Fibroblast of upper back skin (primary cell): ENCODE measurements around the gene KLHL21.
A peak's percentile ranks its signal among the peaks of the same experiment; 100 is the strongest.
"Not testable (repeated sequence)": the region's sequence is repeated elsewhere in the genome, so short reads cannot be mapped to it uniquely, and the experiment has no call there.

ENCODE experiments used
- DNase-seq: peaks from one replicate; pipeline ENCODE4 v3.0.0-alpha.2; 2013

The KLHL21 gene

DNA sequence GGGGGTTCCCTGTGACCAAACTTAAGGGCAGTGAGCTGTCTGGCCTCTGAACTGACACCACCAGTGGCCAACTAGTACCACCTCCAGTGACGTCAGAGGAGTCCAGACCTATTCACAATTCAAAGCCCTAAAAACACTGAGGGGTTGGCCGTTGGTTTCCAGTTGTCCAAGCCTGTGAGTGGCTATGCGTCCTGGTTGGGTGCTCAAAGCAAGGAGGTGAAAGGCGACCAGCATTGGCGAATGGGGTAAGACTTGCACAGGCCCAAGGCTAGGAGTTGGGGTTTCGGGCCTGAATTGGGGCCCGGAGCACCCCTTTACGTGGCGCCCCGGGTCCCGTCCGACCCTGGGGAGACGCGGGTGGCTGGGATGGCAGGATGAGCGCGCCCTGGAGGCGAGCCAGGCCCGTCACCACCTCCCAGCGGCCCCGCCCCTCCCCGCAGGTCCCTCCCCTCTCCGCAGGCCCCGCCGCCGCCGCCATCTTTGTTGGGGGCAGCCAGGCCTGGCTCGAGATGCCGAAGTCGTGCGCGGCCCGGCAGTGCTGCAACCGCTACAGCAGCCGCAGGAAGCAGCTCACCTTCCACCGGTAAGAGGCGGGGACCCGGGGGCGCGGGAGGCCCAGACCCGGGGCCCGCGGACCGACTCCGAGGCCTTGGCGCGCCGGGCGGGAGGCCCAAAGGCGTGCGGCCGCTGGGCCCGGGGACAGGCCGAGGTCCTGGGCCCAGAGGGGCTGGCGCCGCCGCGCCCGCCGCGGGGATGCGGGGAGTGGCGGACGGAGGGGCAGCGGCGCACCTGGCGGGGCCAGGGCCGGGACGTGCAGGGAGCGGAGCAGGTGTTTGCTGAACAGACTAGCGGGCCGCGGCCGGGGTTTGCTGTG, 22.3 kb upstream of the KLHL21 start, which contains the start of gene THAP3:
Gene THAP3, plus strand, starts transcription at position 159 of the 874 bp plus-strand sequence. Its CDS starts 351 bp downstream, at position 510.
- DNase-seq = peak; percentile 81

DNA sequence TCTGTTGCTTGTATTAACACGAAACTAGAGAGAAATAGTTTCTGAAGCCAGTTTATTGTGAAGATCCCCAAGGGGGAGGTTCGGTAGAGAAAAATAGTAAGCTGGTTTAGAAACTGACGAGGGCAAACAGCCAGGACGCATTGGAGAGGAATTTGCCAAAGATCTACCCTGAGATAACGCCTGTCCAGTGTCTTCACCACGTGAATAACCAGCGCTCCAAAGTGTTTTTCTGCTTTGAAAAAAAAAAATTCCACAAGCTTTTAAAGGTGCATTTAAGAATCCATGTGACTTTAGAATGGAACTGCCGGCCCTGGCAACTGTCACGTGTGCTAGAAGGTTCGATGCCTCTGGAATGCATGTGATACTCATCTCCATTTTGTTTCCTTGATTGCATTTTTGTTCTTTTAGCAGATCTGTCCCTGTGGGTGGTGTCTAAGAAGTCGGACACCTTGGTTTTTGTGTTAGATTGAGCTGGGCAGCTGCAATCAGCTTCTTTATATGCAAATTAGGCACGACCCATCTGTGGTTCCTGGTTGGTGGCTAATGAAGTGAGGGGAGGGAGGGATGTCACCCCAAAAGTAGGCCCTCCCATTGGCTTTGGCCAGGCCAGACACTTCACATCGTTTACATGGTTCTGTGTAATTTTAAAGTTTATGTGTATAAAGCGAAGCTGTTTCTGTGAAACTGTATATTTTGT, 20.7 kb upstream of the KLHL21 start:
- DNase-seq = no peak

DNA sequence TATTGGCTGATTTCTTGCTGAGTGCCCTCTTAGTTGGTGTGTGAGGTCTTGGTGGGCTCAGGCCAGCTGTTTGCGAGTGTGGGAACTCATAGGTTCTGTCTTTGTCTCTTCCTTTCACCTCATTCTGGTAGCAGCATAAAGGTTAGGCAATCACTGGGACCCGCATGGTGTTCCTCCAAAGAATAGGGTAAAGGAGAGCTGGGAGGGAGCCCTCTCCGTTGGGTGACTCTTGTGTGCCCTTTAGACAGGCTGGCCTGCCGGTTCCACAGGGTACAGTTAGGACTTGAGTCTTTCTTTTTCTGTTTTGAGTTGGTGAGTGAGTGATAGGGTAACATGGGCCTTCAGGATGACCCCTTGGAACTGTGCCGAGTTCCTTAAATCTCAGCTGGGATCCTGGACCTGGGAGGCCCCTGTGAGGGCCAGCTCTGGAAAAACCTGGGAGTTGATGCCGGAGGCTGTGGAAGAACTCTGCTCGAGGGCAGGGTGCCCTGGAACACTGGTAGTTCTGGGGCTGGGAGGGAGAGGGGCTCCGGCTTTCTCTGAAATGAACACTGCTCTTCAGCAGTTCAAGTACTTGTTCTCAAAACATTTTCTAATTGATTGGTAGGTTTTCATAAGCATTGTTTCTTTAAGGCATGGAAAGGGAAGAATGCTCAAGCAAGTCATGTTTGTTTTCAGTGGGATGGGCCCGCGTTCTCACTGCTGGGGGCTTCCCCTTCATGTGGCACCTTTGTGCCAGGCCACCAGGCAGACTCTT, 19.9 kb upstream of the KLHL21 start:
- no peak for DNase-seq

DNA sequence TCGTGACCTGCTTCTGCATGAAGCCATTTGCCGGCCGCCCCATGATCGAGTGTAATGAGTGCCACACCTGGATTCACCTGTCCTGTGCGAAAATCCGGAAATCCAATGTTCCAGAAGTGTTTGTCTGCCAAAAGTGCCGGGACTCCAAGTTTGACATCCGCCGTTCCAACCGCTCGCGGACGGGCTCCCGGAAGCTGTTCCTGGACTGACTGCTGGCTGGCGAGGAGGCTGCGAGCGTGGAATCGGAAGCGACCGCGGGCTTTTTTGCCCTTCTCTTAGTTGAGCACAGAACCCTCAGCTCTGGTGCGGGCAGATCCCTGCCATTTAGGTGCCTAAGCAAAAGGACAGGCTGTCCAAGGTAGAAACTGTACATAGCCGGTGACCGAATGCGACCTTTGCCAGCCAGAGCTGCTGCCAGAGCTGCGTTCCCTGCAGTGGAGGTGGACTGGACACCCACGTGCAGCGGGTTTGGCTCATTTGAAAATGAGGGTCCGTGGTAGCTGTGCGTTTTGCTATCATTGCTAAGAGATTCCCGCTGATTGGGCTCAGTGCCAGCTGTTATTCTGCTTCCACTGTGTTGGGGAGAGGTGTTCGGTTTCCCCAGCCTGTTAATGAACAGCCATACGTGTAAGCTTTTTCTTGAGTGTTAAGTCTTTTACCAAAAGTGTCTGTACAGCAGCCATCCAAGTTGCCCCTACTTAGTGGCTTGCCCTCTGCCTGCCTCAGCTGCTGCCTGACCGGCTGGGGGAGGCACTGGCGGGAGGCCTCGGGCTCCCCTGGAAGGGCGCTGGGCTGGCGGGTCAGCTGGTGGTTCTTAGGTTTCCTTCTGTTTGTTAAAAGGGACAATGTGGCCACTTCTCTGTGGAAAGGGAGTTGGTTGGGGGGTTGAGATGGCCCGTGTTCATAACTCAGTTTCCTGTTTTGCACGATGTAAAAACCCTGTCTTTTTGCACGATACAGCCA, 19.0 kb upstream of the KLHL21 start:
- DNase-seq = no peak

DNA sequence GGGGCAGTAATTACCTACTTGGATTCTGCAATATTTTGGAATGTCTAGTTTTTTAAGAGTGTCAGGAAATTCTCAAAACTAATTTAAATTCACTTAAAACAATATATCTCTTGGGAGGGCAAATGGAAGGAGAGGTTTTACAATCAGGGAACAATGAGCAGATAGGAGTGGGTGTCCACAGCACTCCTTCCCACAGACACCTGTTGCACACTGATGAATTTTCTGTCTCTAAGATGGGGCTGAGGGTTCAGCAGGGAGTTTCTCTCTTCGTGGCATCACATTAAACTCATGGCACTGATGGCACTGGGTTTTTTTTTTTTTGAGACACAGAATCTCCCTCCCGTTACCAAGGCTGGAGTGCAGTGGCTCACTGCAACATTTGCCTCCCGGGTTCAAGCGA, 16.4 kb upstream of the KLHL21 start:
- no peak for DNase-seq

DNA sequence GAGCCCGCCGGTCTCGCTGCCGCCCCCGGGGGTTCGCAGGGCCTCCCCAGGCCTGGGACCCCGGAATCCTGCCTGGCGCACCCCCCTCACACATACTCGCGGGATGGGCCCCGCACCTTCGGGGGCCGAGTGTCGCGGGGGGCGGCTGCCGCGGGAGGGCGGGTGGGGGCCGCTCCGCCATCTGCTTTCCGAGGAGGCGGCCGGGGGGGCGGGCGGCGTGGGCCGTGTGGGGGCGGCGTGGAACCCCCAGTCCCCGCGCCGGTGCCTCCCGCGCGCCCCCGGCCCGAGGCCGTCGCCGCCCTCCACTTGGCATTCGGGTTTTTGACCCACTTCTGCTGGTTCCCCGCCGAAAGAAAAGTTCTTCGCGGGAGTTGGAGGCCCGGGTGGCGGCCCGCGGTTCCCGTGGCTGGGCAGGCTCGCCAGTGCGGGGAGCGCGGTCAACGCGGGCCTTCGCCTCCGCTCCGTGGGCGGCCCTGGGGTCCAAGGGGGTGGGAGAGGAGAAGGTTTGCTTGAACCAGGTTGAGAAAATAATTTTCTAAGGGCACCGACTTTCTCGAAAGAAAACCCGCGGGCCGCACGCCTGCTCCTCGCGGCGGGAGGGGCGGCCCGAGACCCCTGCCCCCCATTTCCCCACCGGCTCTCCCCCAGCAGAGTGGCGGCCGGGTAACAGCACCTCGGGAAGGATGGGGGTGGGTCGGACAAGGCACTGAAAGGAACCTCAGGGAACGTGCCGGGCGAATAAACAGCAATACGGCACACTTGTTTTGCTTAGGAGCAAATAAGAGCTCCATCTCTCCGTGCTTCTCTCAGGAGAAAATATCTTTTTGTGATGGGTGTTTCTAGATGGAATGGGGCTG, 12.5 kb upstream of the KLHL21 start:
- DNase-seq = no peak

DNA sequence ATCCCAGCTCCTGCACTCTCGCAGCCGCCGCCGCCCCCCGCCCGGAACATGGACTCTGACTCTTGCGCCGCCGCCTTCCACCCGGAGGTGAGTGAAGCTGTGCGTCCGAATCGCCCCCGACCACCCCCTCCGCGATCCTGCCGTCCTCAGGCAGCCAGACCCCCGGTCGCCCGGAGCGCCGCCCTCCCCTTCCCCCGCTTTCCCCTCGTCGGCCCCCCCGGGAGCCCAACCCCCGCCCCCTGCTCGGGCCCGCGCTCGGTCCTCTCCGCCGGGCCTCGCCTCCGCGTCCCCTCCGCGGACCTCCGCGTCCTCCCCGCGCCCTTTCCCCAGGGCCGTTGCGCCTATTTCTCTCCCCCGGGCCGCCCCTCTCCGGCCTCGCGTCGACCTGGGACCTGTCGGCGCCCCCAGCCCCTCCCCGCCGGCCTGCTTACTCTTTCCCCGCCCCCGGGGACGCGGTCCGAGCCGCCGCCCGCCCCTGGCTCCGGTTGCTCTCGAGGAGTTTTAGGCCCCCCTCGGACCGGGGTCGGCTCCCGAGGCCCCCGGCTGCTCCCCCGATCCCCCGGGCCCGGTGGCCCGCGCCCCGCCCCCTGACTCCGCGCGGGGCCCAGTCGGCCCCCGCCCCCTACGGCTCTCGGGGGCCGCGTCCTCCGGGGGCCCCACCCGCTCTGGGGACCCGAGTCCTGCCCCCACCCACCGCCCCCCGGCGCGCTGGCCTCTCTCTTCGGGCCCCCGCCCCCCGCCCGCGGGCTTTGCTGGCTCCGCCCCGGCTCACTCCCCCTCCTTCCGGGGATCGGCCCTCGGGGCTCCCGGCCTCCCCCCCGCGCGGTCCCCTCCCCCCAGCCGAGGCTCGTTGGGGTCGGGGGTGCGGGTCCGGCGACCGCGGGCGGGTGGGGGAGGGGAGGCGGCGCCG, 11.6 kb upstream of the KLHL21 start:
- peak; percentile 36 for DNase-seq

DNA sequence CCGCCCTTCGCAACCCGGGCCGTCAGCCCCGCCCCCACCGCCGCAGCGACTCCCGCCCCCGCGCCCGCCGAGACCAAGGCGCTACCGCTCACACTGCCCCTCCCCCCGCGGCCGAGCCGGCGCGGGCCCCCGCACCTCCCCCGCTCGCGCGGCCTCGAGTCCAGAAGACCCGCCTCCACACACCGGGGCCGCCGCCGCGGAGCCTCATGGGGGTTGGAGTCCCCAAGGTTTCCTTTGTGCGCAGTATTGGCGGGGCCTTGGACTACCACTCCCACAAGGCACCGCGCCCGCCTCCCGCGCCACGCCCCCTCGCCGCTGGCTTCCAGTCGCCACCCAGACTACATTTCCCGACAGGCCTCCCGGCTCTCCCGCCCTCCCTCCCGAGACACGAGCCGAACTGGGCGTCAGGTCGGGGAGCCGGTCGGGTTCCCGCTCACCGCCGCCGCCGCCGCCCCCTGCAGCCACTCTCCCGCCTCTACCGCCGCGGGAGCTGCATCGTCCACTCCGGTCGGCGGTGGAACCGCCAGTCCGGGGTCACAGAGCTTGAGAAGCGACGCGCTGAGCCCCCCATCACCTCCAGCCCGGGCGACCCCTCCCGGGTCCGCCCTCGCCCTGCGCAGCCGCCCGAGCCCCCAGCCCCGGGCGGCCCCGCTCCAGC, 10.8 kb upstream of the KLHL21 start, which contains the start of gene PHF13:
Gene PHF13, plus strand, starts transcription at position 371 of the 658 bp plus-strand sequence. CDS start 336 bp downstream, outside the sequence.
- peak; percentile 99 for DNase-seq

DNA sequence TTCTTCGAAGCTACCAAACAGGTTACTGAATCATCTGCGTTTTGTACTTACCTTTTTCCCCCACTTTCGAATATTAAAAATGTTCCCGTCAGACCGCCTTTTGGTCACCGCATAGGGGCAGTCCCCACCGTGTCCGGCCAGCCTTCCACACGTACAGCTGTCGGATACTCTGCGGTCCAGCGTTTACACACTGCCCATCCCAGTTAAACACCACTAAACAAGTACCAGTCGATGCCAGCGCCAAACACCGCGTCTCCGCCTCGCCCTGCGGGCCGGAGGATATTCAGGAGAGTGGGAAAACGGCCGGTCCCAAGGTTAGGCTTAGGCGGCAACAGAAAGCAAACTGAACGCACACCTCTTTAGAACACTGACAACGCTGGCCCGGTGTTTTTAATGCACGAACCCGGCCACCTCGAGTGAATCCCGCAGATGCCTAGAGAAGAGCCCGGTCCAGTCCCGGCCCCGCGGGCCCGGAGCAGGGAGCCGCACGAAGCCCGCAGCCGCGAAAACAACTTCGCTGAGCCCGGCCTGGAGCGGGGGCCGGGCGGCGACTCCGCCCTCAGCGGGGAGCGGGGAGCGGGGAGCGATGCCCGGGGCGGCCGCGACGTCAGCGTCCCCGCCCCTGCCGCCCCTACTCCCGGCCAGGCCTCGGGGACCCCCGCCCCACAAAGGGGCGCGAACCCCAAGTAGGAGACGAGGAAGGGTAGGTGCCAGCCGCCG, 10.1 kb upstream of the KLHL21 start:
- DNase-seq = no peak

DNA sequence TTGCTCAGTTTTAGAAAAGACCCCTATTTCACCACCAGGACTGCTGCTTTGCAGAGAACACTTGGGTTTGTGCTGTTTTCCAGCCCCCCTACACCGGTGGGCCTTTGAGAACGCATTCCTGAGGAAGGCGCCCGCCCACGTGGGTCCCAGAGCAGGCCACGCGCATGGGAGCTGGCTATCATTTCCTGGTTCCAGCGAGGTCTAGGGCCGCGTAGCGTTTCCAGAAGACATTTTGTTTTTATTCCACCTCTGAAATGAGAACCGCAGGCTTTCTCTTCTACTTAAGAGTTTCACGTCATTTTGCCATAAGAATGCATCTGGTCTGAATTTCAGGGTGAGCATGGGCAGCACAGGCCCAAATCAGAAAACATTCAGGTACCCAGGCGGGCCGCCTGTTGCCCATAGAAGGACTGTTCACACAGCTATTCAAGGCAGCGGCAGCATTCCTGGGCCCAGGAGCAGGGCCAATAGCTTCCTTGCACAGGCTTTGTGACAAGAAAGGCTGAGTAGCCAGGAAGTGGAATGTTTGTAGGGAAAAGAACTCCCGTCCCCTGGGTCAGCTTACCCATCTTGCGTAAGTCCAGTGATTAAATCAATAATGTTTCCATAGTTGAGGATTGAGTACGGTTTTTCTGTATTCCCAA, 1.4 kb upstream of the KLHL21 start:
- peak; percentile 92 for DNase-seq

DNA sequence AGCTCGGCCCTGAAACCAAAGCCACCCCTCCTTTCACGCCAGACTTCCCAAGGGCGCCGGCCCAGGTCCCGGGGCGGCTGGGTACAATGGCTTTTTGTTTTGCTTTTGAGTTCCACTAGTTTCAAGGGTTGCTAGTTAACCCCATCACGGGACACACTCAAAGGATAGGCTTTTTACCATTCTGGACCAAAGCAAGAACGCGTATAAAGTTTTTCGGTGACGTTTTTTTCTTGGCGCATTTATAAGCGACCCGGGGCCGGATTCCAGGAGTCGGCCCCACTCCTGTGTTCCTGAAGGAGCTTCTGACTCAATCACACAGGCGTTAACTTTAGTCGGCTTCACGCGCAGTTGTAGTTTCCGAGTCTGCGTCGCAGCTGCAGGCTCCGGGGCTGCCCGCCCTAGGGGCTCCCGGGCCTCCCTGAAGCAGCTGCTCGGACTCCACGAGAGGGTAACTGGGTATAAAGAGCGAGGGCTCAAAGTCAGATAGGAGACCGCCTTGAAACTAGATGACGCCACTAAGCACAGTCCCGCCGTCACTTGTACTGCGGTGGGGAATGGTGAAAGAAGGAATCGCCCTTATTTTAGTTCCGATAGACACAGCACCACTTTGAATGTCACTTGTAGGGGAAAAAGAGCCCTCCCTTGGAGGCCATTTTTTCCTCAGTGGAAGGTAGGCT, 707 bp upstream of the KLHL21 start:
- DNase-seq = peak; percentile 83

DNA sequence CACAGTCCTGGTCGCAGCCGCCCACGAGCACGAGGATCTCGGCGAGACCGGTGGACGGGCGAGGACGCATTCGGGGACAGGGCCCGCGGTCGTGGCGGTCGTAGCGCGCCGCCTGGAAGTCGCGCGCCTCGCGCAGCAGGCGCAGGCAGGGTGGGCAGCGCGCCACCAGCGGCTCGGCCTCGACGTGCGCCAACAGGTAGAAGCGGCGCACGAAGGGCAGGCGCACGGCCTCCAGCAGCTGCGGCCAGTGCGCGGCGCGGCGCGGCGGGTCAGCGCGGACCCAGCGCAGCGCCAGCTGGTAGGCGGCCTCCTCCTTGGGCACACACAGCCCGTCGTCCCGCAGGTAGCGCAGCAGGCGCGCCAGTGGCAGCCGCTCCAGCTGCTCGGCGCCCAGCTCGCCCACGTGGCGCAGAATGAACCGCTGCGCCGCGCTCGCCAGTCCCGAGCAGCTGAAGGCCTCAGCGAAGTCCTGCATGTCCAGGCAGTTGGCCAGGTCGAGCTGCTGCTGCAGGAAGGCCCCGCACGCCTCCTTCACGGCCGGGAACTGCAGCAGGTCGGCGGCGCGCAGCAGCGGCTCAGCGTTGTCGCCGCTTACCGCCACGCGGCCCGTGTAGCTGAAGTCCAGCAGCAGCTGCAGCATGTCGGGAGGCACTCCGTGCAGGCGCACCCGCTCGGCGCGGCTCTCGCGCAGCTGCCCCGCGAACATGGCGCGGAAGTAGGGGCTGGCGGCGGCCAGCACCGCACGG, 573 bp downstream of the KLHL21 start:
- no peak for DNase-seq

DNA sequence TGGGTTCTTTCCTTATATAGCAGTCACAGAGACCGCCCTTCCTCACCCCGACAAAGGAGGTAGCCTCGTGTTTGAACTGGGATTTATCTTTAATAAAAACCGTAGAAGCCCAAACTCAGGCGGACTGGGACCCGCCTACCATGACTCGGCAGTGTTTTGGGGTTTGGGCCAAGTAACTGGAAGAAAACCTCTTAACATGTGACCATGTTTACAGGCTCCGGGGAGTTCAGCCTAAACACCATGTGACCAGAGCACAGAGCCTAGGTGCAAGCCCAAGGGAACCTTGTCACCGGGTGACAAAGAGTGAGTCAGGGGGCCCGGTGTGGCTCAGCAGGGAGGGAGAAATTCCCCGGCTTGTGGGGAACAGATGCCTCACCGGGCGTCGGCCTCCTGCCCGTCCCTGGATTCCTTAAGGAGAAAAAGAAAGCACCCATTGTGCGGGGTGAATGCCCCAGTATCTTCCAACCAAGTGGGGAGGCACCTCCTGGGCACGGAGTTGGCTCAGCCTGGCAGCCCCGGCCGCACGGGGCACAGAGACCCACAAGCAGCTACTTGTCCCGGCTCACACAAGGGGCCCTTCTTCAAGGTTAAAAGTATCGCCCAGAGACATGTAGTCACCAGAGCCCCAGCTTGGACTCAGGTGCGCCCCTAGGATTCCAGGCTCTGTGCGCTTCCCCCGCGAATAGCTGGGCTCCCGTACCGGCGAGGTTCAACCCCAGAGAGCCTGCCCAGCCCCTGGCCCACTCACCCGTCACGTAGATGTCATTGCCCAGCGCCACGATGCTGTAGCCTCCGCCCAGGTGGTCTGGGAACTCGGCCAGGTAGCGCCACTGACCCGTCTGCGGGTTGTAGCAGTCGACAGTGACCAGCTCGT, 1.4 kb downstream of the KLHL21 start:
- DNase-seq = peak; percentile 85

DNA sequence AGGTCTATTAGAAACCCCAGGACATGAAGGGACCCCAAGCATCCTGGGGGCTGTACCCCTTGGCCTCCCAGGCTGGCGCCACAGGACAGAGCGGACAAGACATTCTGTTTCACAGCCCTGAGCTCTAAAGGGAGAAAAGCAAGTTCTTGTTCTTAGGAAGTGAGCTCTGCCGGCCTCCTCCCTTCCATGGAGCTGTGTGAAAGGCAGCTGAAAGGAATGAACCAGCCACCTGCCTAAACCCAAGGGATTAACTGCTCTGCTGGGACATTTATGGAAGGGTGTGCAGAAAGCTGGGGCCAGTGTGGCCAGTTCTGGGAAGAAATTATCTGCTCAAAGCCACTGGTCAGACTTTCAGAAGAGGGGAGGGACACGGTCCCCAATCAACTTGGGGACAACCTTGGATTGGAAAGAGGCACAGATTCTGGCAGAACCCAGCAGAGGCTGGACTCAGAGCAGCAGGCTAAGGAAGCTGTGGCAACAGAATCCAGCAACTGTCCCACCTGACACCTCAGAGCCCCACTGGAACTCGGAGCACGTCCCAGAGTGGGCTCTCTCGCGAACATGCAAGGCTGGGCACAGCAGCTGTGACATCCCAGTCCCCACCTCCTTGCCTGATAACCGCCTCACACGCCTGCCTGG, 2.1 kb downstream of the KLHL21 start:
- DNase-seq = no peak

DNA sequence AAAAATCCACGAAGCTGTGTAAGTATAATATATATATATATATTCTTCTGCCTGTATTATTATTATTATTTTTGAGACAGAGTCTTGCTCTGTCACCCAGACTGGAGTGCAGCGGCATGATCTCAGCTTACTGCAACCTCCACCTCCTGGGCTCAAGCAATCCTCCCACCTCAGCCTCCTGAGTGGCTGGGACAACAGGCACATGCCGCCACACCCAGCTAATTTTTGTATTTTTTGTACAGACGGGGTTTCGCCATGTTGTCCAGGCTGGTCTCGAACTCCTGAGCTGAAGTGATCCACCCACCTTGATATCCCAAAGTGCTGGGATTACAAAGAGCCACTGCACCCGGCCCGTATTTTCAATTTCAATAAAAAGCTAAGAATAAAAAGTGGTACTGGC, 2.7 kb downstream of the KLHL21 start:
- not testable (repeated sequence) for DNase-seq
